ENCODE data around the gene KLHL22.
"Not testable (repeated sequence)": the region's sequence is repeated elsewhere in the genome, so short reads cannot be mapped to it uniquely, and the experiment has no call there.

The KLHL22 gene

DNA sequence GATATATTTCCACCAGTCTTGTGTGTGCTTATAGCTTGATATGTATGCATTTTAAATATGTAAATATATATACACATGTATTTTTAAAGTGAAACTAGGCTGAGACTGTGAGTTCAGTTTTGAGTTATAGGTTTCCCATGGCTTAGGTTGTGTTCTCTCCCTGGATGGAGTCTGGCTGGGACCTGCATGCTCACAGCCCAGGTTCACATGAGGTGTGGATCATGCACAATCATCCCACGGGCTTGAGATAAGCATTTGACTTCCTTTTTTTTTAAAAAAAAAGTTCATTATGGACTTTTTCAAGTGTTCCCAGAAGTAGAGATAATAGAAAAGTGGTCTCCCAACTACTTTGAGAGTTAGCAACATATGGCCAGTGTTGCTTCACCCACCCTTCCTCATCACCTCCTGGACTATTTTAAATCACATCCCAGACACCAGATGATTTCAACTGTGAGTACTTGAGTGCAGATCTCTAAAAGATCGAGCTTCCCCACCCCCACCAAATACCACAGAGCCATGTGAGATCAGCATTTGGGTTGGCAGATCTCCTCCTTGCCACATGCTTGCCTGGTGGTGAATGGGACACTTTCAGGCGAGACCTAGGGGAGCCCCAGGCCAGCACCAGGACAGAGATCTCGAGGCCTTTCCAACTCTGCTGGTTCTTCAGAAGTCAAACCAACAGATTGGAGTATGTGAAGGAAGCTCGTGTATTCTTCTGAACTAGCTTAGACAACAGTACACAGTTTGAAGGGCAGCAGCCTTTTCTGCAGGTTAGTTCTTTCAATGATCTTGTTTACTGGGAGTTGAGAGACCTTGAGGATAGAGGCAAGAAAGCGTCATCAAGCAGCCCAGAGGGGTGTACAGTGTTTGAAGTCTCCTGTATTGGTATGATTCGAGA lies 27.7 kb upstream of the KLHL22 start:
- peak; percentile 87 for DNase-seq

DNA sequence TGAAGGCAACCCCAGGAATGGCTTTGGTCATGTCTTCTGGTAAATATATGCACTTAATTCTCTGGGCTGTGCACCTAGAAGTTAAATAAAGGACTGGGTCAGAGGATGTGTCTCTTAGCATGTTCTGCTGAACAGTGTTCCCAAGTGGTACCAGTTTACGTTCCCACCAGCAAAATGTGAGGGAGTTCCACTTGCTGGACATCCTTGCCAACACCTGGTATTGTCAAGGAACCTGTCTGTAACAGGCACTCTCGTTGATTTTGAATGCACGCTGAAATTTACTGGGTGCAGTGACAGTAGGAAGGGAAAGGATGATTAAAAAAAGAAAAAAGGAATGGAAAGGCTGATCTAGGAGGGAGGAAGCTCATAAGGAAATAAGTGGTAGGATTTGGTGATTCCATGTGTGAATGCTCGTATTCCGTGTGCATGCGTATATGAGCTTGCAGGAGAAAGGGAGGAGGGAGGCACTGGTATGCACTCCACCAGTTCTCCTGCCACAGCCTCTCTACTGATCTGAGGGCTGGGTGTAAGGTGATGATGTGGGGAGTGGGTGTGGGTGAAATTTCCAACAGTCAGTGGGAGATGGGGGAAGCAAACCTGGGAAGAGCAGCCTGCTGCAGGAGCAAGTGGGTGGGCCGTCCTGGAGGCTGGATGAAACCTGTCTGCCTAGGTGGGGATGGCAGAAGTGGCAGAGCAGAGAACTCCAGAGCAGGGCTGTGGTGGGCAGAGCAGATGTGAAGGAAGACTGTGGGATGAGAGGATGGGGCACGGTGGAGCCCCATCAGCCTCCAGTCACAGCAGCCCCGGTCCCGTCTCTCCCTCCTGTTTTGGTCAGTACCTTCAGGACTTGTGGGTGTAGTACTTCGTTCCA lies 26.8 kb upstream of the KLHL22 start:
- no peak for DNase-seq

DNA sequence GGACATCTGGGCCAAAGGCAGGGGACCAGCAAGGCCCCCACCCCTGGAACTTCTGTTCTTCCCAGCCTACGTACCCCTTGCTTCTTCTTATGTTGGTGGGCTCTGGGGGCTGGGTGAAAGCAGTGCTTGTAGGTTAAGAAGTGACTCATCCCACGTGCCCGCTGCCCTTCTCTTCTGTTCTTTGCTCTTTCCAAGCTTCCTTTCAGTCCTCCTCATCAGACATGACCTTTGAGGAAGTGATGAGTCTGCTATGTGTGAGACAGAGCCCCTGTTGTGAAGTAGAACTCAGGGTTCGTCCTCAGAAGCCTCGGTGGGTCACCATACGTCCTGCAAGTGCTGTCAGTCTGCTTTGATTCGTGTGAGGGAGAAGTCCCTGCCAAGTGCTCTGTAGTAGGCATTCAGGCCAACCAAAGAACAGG lies 24.5 kb upstream of the KLHL22 start:
- no peak for DNase-seq

DNA sequence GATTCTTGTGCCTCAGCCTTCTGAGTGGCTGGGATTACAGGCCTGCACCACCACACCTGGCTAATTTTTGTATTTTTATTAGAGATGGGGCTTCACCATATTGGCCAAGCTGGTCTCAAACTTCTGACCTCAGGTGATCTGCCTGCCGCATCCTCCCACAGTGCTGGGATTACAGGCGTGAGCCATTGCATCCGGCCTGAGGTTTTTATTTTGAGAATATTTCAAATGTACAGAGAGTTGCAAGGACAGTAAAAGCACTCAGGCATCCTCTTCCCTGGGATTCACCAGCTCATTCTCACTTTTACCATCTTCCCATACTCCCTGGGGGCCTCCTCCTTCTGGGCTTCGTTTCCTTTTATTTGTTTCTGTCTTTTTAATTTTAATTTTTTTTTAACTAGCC lies 24.0 kb upstream of the KLHL22 start:
- no peak for DNase-seq

DNA sequence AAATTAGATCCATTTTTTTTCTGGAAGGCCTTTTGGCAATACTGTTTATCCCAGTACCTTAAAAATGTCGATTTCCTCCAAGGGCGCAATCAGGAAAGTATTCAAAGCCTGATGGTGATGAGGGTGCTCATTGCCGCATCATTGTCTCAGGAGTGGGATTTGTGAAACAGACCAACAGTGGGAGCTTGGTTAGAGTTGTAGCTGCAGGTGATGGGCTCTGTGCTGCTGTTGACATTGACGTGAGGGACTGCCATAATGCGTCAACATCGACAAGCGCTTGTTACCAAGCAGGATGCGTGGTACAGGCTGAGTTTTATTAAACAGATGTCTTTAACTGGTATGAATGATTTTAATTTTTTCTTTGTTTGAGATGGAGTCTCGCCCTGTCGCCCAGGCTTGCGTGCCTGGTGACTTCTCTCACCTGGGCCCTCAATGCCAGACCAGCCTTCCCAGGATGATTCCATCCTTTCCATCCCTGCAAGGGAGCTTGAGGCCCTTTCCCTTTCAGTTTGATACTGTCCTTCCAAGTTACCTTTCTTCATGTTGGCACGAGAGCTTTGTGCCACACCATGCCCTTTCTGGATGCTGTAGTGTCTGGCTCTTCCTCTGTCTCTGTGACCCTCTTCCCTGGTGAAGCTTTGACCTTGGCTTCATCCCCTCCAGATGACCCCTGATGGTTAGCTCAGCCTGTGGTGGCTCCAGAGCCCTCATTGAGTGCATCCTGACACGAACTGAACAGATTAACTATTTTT lies 22.4 kb upstream of the KLHL22 start:
- no peak for DNase-seq

DNA sequence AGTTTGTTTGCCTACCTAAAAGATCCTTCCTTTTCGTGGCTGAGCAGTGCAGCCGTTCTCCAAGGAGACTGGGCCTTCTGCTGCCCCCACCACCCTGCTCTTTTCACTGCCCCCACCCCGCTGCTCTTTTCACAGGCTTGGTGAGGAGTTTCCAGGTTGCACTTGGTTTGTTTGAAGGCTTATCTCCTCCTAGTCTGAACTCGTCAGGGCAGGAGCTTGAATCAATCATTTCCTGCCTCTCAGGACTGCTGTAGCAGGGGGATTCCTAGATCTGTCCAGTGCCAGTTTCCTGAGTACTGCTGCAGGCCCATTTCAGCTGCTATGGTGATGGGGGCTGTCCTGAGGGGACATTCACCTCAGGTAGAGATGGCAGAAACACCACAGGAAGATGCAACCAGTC lies 21.8 kb upstream of the KLHL22 start:
- DNase-seq = no peak

DNA sequence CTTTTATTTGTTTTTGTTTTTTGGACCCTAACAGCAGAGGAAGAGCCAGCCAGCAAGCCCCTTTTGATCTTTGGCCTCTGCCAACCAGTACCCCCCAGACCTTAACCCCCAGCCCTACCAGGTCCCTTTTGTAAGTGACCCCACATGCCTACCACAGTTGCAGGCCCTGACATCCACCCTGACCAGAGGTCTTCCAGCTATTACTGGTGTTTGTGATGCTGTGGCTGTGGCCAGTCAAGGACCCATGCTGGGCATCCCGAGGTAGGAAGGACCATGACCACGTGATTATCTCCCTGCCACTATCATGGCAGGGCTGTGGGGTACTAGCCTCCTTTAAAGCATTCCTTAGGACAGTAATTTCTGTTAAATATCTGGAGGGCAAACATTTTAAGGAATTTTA lies 20.8 kb upstream of the KLHL22 start:
- no peak for DNase-seq

DNA sequence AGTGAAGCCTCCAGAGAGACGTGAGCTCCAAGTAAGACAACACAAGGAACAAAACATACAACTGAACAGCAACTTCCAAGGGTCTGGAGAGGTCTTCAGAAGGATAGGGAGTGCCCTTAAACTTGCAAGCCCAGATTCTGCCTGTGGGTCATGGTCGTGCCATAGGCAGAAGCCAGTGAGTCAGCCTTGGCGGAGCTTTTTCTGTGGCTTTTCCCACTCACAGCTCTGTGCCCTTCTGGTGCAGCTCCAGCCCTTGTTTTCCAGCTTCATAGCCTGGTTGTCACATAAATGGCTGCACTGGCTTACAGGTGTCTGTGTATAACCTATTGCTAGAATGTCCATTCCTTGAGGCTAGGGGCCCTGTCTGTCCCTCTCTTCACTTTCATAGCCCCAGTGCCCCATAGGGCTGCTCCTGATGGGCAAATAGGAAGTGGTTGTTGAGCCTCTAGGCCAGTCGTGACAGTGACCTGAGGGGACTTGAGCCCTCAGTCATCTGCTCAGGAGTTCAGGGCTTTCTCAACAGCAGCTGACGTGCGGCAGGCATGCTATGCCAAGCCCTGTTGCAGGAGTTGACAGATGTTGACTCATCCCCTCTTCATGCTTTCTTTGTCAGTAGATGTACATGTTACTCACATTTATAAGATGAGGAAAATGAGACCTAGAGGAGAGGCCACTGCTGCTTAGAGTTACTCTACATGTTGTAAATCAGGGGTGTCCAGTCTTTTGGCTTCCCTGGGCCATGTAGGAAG lies 19.2 kb upstream of the KLHL22 start:
- peak; percentile 82 for DNase-seq

DNA sequence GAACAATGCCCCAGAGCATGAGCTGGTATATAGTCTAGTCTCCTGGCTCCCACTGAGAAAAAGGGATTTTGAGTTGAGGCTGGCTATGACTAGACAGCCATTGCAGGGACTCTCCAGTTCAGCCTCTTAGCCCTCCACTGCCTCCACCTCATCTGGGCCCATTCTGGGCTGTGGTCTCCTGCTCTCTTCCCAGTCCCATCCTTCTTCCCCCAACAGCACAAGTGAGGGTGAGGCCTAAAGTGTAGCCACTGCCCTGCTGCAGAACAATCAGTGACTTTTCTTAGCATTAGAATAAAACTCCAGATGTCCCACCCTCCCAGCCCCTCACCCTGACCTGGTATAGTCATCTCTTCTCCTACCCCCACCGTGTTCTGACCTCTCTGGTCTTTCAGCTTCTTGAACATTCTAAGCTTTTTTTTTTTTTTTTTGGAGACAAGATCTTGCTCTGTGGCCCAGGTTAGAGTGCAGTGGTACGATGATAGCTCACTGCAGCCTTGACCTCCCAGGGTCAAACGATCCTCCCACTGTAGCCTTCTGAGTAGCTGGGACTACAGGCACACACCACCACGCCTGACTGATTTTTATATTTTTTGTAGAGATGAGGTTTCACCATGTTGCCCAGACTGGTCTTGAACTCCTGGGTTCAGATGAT lies 16.1 kb upstream of the KLHL22 start:
- DNase-seq = no peak

DNA sequence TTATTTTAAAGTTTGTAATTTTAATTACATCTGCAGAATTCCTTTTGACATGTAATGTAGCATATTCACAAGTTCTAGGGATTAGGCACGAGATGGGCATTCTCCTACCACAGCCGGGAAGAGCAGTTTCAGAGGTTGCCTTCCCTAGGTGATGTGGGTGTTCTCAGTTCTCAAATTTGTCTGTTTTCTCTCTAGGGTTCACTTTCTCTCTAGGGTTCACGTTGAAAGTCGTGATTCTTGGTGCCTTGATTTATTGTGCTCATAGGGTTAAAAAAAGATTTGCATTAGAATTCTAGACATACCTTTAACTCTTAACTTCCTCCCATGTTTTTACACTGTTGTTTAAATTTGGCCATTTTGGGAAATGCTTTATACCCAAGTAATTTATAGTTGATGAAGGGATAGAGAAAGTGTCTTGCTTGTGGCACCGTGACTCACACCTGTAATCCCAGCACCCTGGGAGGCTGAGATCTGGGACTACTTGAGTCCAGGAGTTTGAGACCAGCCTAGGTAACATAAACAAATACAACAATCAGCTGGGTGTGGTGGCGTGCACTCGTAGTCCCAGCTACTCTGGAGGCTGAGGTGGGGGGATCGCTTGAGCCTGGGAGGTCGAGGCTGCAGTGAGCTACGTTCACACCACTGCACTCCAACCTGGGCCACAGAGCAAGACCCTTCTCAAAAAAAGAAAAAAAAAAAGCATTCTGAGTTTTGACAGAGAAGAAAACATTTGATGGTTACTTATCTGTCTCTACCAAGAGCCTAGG lies 15.4 kb upstream of the KLHL22 start:
- no peak for DNase-seq

DNA sequence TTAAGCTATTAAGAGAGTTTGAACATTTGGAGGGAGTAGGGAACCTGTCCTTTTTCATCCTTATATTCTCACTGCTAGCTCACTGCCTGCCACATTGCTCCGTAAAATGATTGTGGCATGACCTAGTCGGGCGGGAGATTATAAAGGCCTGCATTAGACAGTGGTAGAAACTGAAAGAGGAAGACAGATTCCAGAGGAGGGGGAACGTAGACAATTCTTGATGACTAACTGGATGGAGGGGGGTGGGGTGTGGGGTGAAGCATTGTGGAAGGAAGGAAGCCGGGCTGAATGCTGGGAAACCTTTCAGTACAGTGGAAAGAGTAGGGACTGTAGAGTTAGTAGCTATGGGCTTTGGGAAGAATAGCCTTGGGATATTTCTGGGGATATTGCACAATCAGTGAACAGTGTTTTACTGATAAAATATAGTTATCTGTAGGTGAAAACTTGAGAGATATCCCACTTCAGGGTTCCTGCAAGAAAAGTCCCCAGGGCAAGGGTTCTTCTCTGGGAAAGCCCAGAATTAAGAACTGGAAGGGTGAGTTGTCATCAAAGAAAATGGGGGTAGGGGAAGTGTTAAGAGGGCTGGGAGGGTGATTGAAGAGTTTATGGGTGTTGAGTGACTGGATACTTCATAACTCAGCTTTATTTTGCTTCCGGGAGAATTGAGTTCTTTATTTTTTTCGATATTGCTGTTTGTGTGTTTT lies 13.9 kb upstream of the KLHL22 start:
- peak; percentile 95 for DNase-seq

DNA sequence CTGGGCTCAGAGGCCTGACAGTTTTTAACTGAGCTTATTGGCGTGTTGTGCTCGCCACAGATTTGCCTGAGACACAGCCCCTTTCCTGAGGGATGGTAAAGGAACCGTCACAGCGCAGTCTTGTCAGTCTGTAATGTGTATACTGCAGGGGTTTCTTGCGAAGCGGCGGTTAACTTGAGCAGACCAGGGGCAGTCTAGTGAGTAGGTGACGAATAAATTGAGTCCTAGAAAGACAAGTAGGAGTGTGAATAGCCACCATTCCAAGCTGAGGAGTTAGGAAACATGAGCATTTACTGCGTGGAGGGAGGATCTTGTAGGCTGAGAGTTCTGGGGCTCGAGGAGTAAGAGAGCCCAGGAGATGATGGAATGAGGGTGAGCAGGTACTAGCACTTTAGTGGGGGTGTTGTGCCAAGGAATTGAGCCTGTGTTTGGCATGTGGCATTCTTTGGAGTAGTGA lies 13.2 kb upstream of the KLHL22 start:
- no peak for DNase-seq

DNA sequence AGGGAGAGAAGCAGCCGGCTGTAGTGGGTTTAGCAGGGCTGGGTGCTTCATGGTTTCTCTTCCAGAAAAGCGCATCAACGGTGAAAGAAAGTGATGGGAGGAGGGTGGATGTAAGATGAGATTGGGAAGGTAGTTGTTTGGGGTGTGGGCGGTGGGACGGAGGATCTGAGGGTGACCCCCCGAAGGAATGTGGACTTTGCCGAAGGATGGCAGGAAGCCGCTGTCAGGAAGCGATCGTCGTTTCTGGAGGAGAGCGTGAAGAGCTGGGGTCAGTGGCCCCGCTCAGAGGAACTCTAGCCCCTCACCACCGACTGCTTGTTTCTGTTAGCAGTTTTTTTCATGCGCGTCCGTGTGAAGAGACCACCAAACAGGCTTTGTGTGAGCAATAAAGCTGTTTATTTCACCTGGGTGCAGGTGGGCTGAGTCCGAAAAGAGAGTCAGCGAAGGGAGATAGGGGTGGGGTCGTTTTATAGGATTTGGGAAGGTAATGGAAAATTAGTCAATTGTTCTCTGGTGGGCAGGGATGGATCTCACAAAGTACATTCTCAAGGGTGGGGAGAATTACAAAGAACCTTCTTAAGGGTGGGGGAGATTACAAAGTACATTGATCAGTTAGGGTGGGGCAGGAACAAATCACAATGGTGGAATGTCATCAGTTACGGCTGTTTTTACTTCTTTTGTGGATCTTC lies 12.6 kb upstream of the KLHL22 start:
- not testable (repeated sequence) for DNase-seq

DNA sequence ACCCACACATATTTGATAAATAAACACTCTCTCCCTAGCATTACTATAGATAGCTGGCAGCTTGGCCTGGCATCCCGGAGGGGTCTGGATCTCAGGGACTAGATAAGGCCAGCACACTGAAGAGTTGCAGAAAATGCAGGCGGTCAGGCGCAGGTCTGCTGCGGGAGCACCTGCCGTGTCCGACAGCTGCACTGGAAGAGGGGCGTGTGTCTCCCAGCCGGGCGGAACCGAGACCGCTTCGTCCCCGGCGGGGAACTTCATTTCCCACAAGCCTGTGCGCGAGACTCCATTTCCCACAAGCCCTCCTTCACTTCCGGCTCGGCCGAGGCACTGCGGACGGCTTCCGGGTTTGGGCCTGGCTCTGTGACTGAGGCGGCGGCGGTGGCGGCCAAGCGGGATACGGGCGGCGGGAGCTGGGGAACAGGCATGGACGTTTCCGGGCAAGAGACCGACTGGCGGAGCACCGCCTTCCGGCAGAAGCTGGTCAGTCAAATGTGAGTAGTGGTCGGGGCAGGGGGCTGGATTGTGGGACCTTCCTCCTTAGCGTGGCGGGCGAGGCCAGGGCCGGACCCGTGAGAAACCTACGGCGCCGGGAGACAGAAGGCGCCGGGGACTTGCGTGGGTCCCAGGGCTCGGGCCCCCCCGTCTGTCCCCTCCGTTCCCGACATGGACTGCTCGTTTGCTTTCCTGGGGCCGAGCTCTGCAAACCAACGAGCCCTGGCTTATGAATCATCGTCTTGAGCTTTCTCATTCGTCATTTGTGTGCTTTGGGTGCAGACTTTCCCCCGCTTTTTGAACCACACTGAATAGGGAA lies 11.9 kb upstream of the KLHL22 start, which contains the start of gene MED15:
MED15 (plus strand) TSS at position 358 of the 814 bp plus-strand sequence; CDS start at position 427, 69 bp downstream.
- peak; percentile 88 for DNase-seq

DNA sequence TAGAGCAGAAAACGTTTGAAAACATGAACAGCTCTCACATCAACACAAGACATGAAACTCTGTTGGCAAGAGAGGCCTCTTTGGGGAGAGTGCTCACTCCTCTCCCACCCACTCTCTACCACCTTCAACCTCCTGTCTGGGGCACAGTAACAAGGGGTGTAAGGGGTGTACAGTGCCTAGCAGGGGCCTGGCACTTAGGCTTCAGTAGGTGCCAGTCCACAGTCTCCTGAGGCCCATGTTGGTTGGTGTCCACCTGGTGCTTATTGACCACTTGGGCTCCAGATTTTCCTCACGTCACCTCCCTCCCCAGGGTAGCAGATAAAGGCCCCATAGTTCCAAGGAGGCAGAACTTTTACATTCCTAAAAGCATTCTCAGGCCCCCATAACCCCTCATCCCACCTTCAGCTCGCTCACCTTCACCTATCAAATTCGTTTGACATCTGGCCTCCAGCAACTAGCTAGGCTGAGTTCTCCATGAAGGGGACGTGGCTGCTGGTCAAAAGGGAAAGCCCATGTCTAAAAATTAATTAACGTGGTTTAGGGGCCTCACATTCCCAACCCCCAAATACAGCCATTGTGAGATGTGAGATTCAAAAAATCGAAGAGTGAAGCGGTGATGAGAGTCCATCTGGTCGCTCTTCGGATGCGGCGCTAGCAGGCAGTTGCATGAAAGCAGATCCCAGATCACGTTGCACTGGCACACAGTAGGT lies 11.1 kb upstream of the KLHL22 start:
- no peak for DNase-seq

DNA sequence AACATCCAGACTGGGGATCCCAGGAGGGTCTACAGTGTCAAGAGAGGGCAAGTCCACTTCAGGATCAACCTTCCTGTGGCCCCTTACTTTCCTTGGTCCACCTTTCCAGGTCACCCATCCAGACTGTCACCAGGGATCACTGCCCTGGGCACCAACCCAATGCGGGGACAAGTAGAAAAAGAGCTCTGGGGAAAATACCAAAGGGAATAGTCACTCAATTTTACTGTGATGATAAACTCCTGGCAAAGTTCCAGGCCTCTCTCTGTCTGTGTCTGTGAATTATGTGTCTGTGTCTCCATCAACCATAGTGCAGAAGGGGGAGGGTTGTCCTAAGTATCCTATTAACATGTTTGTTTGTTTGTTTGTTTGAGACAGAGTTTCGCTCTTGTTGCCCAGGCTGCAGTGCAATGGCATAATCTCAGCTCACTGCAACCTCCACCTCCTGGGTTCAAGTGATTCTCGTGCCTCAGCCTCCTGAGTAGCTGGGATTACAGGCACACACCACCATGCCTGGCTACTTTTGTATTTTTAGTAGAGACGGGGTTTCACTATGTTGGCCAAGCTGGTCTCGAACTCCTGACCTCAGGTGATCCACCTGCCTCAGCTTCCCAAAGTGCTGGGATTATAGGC lies 8.8 kb upstream of the KLHL22 start:
- peak; percentile 86 for DNase-seq

DNA sequence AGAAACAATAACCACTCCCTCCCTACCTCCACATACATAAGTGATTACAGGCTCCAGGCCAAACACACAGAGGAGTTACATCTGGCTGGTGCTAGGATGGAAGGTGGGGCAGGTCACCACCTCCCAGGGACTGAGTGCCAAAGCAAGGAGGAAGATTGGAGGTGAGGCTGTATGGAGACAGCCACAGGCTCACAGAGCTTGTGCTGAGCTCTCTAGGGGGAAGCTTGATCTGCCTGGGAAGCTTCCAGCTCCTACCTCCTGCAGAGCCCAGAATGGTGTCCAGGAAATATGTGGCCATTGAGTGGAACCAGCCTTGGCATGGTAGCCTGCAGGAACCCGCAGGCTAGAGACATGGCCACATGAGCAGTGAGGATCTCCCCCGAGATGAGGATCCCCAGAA lies 8.2 kb upstream of the KLHL22 start:
- DNase-seq = peak; percentile 55
